ENCODE data around the gene CD48.
"Not testable (repeated sequence)": the region's sequence is repeated elsewhere in the genome, so short reads cannot be mapped to it uniquely, and the experiment has no call there.

Gene CD48

GRCh38 chr1:160733898-160734297 lies 22.3 kb upstream of the CD48 start:
- H3K4me1 ChIP-seq: no peaks in the 10 kb centered on the region
- no peaks in the 10 kb centered on the region for H3K36me3 ChIP-seq (replicated peaks)
- no peak overlapping the region for H3K4me3 ChIP-seq
- no peak for DNase-seq (ENCODE audit: low spot score in 2 of 2)
- H3K9me3 ChIP-seq: no peaks in the 10 kb centered on the region
- in situ Hi-C loops (cut with MboI; ENCODE audit: low sequenced_read_pairs): no loop called here
- H3K27me3 ChIP-seq (ENCODE audit: low read depth): no peaks in the 10 kb centered on the region

- Histone ChIP-seq H3K9me3 (no peaks in the 10 kb centered on the region), H3K27me3 (ENCODE audit: low read depth) (no peaks in the 10 kb centered on the region), H3K4me1 (peaks cover 3% of the 10 kb centered on the region; the same call in 1 of the 2 replicates), H3K4me3 (no peak overlapping the region), H3K36me3 (replicated peaks) (no peaks in the 10 kb centered on the region)
- in situ Hi-C loops (cut with MboI; ENCODE audit: low sequenced_read_pairs): no loop called here
- DNase-seq (ENCODE audit: low spot score in 2 of 2): no peak
These were observed 20.4 kb upstream of the CD48 start for GRCh38 chr1:160731990-160732389.

- in situ Hi-C loops (cut with MboI; ENCODE audit: low sequenced_read_pairs); H3K27me3 ChIP-seq (ENCODE audit: low read depth); H3K36me3 ChIP-seq (replicated peaks); H3K9me3 ChIP-seq; DNase-seq (ENCODE audit: low spot score in 2 of 2); H3K4me1 ChIP-seq; H3K4me3 ChIP-seq: not testable (repeated sequence)
These were observed 19.9 kb upstream of the CD48 start for GRCh38 chr1:160731564-160731963.

GRCh38 chr1:160727316-160727640 lies 15.7 kb upstream of the CD48 start:
- Histone ChIP-seq H3K4me1 (peaks cover 27% of the 10 kb centered on the region), H3K27me3 (ENCODE audit: low read depth) (no peaks in the 10 kb centered on the region), H3K4me3 (no peak overlapping the region), H3K9me3 (no peaks in the 10 kb centered on the region), H3K36me3 (replicated peaks) (no peaks in the 10 kb centered on the region)
- DNase-seq (ENCODE audit: low spot score in 2 of 2): no peak
- in situ Hi-C loops (cut with MboI; ENCODE audit: low sequenced_read_pairs): loop anchor here (10.0 kb wide), 2 partner anchors 228 to 368 kb away; partner anchors contain the start of genes ITLN2 and KLHDC9

GRCh38 chr1:160726498-160727315 lies 15.1 kb upstream of the CD48 start:
- Histone ChIP-seq H3K4me1 (peaks cover 33% of the 10 kb centered on the region), H3K27me3 (ENCODE audit: low read depth) (no peaks in the 10 kb centered on the region), H3K36me3 (replicated peaks) (no peaks in the 10 kb centered on the region), H3K9me3 (no peaks in the 10 kb centered on the region), H3K4me3 (no peak overlapping the region)
- in situ Hi-C loops (cut with MboI; ENCODE audit: low sequenced_read_pairs): loop anchor here (10.0 kb wide), 2 partner anchors 228 to 368 kb away; partner anchors contain the start of genes ITLN2 and KLHDC9
- DNase-seq (ENCODE audit: low spot score in 2 of 2): peak; percentile 84 to 86

GRCh38 chr1:160726114-160726497 lies 14.5 kb upstream of the CD48 start:
- Histone ChIP-seq H3K9me3 (no peaks in the 10 kb centered on the region), H3K4me1 (peaks cover 39% of the 10 kb centered on the region), H3K36me3 (replicated peaks) (no peaks in the 10 kb centered on the region), H3K27me3 (ENCODE audit: low read depth) (no peaks in the 10 kb centered on the region), H3K4me3 (no peak overlapping the region)
- DNase-seq (ENCODE audit: low spot score in 2 of 2): no peak
- in situ Hi-C loops (cut with MboI; ENCODE audit: low sequenced_read_pairs): loop anchor here (10.0 kb wide), 2 partner anchors 229 to 369 kb away; partner anchors contain the start of genes ITLN2 and KLHDC9

GRCh38 chr1:160724465-160725242 lies 13.0 kb upstream of the CD48 start:
- H3K4me3 ChIP-seq: no peak overlapping the region
- no peaks in the 10 kb centered on the region for H3K9me3 ChIP-seq
- H3K27me3 ChIP-seq (ENCODE audit: low read depth): no peaks in the 10 kb centered on the region
- DNase-seq (ENCODE audit: low spot score in 2 of 2): no peak
- in situ Hi-C loops (cut with MboI; ENCODE audit: low sequenced_read_pairs): loop anchor here (10.0 kb wide), 2 partner anchors 230 to 370 kb away; partner anchors contain the start of genes ITLN2 and KLHDC9
- peaks cover 42% of the 10 kb centered on the region for H3K4me1 ChIP-seq
- H3K36me3 ChIP-seq (replicated peaks): no peaks in the 10 kb centered on the region

GRCh38 chr1:160723332-160723731 lies 11.7 kb upstream of the CD48 start:
- Histone ChIP-seq H3K4me3 (no peak overlapping the region), H3K36me3 (replicated peaks) (no peaks in the 10 kb centered on the region), H3K4me1 (peaks cover 42% of the 10 kb centered on the region), H3K9me3 (no peaks in the 10 kb centered on the region), H3K27me3 (ENCODE audit: low read depth) (no peaks in the 10 kb centered on the region)
- in situ Hi-C loops (cut with MboI; ENCODE audit: low sequenced_read_pairs): loop anchor here (10.0 kb wide), 2 partner anchors 231 to 371 kb away; partner anchors contain the start of genes ITLN2 and KLHDC9
- DNase-seq (ENCODE audit: low spot score in 2 of 2): no peak

GRCh38 chr1:160722726-160723125 lies 11.1 kb upstream of the CD48 start:
- Histone ChIP-seq H3K4me1 (peaks cover 42% of the 10 kb centered on the region), H3K27me3 (ENCODE audit: low read depth) (no peaks in the 10 kb centered on the region), H3K9me3 (no peaks in the 10 kb centered on the region), H3K4me3 (no peak overlapping the region), H3K36me3 (replicated peaks) (no peaks in the 10 kb centered on the region)
- in situ Hi-C loops (cut with MboI; ENCODE audit: low sequenced_read_pairs): loop anchor here (10.0 kb wide), 2 partner anchors 232 to 372 kb away; partner anchors contain the start of genes ITLN2 and KLHDC9
- no peak for DNase-seq (ENCODE audit: low spot score in 2 of 2)

GRCh38 chr1:160721473-160721872 lies 9.9 kb upstream of the CD48 start:
- in situ Hi-C loops (cut with MboI; ENCODE audit: low sequenced_read_pairs): loop anchor here (10.0 kb wide), 2 partner anchors 233 to 373 kb away; partner anchors contain the start of genes ITLN2 and KLHDC9
- Histone ChIP-seq H3K36me3 (replicated peaks) (no peaks in the 10 kb centered on the region), H3K4me3 (no peak overlapping the region), H3K4me1 (peaks cover 35% of the 10 kb centered on the region), H3K9me3 (no peaks in the 10 kb centered on the region), H3K27me3 (ENCODE audit: low read depth) (no peaks in the 10 kb centered on the region)
- DNase-seq (ENCODE audit: low spot score in 2 of 2): no peak

GRCh38 chr1:160720356-160721085 lies 8.9 kb upstream of the CD48 start:
- H3K9me3 ChIP-seq: no peaks in the 10 kb centered on the region; the same call in 1 of the 2 replicates
- no peaks in the 10 kb centered on the region for H3K27me3 ChIP-seq (ENCODE audit: low read depth)
- in situ Hi-C loops (cut with MboI; ENCODE audit: low sequenced_read_pairs): loop anchor here (10.0 kb wide), 2 partner anchors 234 to 374 kb away; partner anchors contain the start of genes ITLN2 and KLHDC9
- peaks cover 26% of the 10 kb centered on the region for H3K4me1 ChIP-seq
- no peak for DNase-seq (ENCODE audit: low spot score in 2 of 2)
- no peak overlapping the region for H3K4me3 ChIP-seq
- H3K36me3 ChIP-seq (replicated peaks): no peaks in the 10 kb centered on the region

GRCh38 chr1:160718210-160718609 lies 6.6 kb upstream of the CD48 start:
- H3K36me3 ChIP-seq (replicated peaks): no peaks in the 10 kb centered on the region
- in situ Hi-C loops (cut with MboI; ENCODE audit: low sequenced_read_pairs): no loop called here
- no peak for DNase-seq (ENCODE audit: low spot score in 2 of 2)
- H3K9me3 ChIP-seq: no peaks in the 10 kb centered on the region; the same call in 1 of the 2 replicates
- H3K4me3 ChIP-seq: no peak overlapping the region
- H3K27me3 ChIP-seq (ENCODE audit: low read depth): no peaks in the 10 kb centered on the region
- peaks cover 24% of the 10 kb centered on the region for H3K4me1 ChIP-seq

GRCh38 chr1:160717306-160717705 lies 5.7 kb upstream of the CD48 start:
- Histone ChIP-seq H3K36me3 (replicated peaks) (no peaks in the 10 kb centered on the region), H3K27me3 (ENCODE audit: low read depth) (no peaks in the 10 kb centered on the region), H3K4me1 (peaks cover 15% of the 10 kb centered on the region), H3K4me3 (no peak overlapping the region), H3K9me3 (no peaks in the 10 kb centered on the region; the same call in 1 of the 2 replicates)
- no peak for DNase-seq (ENCODE audit: low spot score in 2 of 2)
- in situ Hi-C loops (cut with MboI; ENCODE audit: low sequenced_read_pairs): no loop called here
